WTC11 (cell line): ENCODE results near the gene INF2. TPM values are rescaled to one million over a fixed set of nuclear protein-coding genes. Genes with fewer than 3 reads are reported as not detected.
A peak's percentile ranks its signal among the peaks of the same experiment; 100 is the strongest.

ENCODE experiments used
- ATAC-seq: fragments of 200-7000 bp; cut with Tn5 transposase; 2 replicates; pipeline ENCODE4 v1.10.0; 2021; ENCODE audit warnings: mild to moderate bottlenecking, moderate library complexity
- CTCF ChIA-PET: fragments of 300-600 bp; sonication (Branson Sonifier 250); formaldehyde crosslinking; loops from one replicate; lab custom pipeline; 2021; ENCODE audit warnings: antibody characterized with exemption; lab: Charles Lee
- POLR2A ChIA-PET: fragments of 350-600 bp; sonication (Branson Sonifier 250); formaldehyde crosslinking; loops from one replicate; lab custom pipeline; 2021; ENCODE audit warnings: antibody characterized with exemption; lab: Charles Lee
- DNase-seq: peaks from one replicate; pipeline ENCODE4 v3.0.0; 2021; ENCODE audit warnings: low spot score
- H3K27ac Mint-ChIP-seq: 2 replicates; pipeline ENCODE4 v1.8.0; 2021; ENCODE audit warnings: mixed read lengths
- H3K27me3 Mint-ChIP-seq: 2 replicates; pipeline ENCODE4 v1.8.0; 2021; ENCODE audit warnings: low read depth, mild to moderate bottlenecking, moderate library complexity, mixed read lengths
- H3K36me3 Mint-ChIP-seq: 2 replicates; pipeline ENCODE4 v1.8.0; 2021; ENCODE audit warnings: mixed read lengths
- H3K4me1 Mint-ChIP-seq: 2 replicates; pipeline ENCODE4 v1.8.0; 2022; ENCODE audit warnings: mixed read lengths
- H3K4me3 Mint-ChIP-seq: 2 replicates; pipeline ENCODE4 v1.8.0; 2021; ENCODE audit warnings: mild to moderate bottlenecking, moderate library complexity, mixed read lengths
- H3K9me3 Mint-ChIP-seq: 2 replicates; pipeline ENCODE4 v1.8.0; 2021; ENCODE audit warnings: mixed read lengths
- ATF3 ChIP-seq: sonication (generic); formaldehyde crosslinking; conservative IDR thresholded peaks from 2 replicates; pipeline ENCODE4 v1.8.1; 2022; ENCODE audit warnings: mild to moderate bottlenecking, missing genetic modification reagents
- ESRRA ChIP-seq: sonication (generic); formaldehyde crosslinking; IDR thresholded peaks from 2 replicates; pipeline ENCODE4 v1.8.1; 2022; ENCODE audit warnings: mild to moderate bottlenecking, missing genetic modification reagents, borderline replicate concordance
- GTF2I ChIP-seq: fragments of 250-450 bp; sonication (Bioruptor Pico); conservative IDR thresholded peaks from 2 replicates; pipeline ENCODE4 v1.4.0; 2021; ENCODE audit warnings: mild to moderate bottlenecking
- IRF2 ChIP-seq: sonication (generic); formaldehyde crosslinking; IDR thresholded peaks from 2 replicates; pipeline ENCODE4 v1.8.0; 2022; ENCODE audit warnings: low read depth, missing genetic modification reagents, borderline replicate concordance
- KAT7 ChIP-seq: sonication (generic); formaldehyde crosslinking; IDR thresholded peaks from 2 replicates; pipeline ENCODE4 v1.8.1; 2023; ENCODE audit warnings: missing genetic modification reagents, mild to moderate bottlenecking, borderline replicate concordance
- MAX ChIP-seq: sonication (generic); formaldehyde crosslinking; IDR thresholded peaks from 2 replicates; pipeline ENCODE4 v1.8.0; 2022; ENCODE audit warnings: mild to moderate bottlenecking, missing genetic modification reagents
- MYBL2 ChIP-seq: sonication (generic); formaldehyde crosslinking; IDR thresholded peaks from 2 replicates; pipeline ENCODE4 v1.8.1; 2023; ENCODE audit warnings: mild to moderate bottlenecking, moderate library complexity, missing genetic modification reagents
- NFATC4 ChIP-seq: fragments of 250-450 bp; sonication (Bioruptor Pico); IDR thresholded peaks from 2 replicates; pipeline ENCODE4 v1.9.0; 2021; ENCODE audit warnings: mild to moderate bottlenecking
- NFYB ChIP-seq: sonication (generic); formaldehyde crosslinking; conservative IDR thresholded peaks from 2 replicates; pipeline ENCODE4 v1.8.0; 2022; ENCODE audit warnings: low read depth, missing genetic modification reagents
- NR3C1 ChIP-seq: sonication (generic); formaldehyde crosslinking; conservative IDR thresholded peaks from 2 replicates; pipeline ENCODE4 v1.8.1; 2023; ENCODE audit warnings: low read depth, mild to moderate bottlenecking, missing genetic modification reagents
- PRDM15 ChIP-seq: sonication (generic); formaldehyde crosslinking; IDR thresholded peaks from 2 replicates; pipeline ENCODE4 v1.8.0; 2022; ENCODE audit warnings: missing genetic modification reagents
- TEAD4 ChIP-seq: sonication (generic); formaldehyde crosslinking; IDR thresholded peaks from 2 replicates; pipeline ENCODE4 v1.8.0; 2022; ENCODE audit warnings: mild to moderate bottlenecking, missing genetic modification reagents
- ZNF138 ChIP-seq: sonication (generic); formaldehyde crosslinking; conservative IDR thresholded peaks from 2 replicates; pipeline ENCODE4 v1.8.1; 2022; ENCODE audit warnings: mild to moderate bottlenecking, moderate library complexity, missing genetic modification reagents
- ZNF396 ChIP-seq: fragments of 250-450 bp; sonication (Bioruptor Pico); IDR thresholded peaks from 2 replicates; pipeline ENCODE4 v1.8.0; 2021; ENCODE audit warnings: mild to moderate bottlenecking, moderate library complexity, borderline replicate concordance
- total RNA-seq: library from RNA; stranded (reverse); gene quantifications from 3 replicates; pipeline ENCODE4 v1.2.3, GENCODE V29; 2021
- TF ChIP-seq, protein P1 (sequence below): sonication (generic); formaldehyde crosslinking; IDR thresholded peaks from 2 replicates; pipeline ENCODE4 v1.8.1; 2023; ENCODE audit warnings: mild to moderate bottlenecking, missing genetic modification reagents, borderline replicate concordance
- TF ChIP-seq, protein P2 (sequence below): sonication (generic); formaldehyde crosslinking; IDR thresholded peaks from 2 replicates; pipeline ENCODE4 v1.8.1; 2023; ENCODE audit warnings: mild to moderate bottlenecking, moderate library complexity, missing genetic modification reagents
- TF ChIP-seq, protein P3 (sequence below): sonication (generic); formaldehyde crosslinking; IDR thresholded peaks from 2 replicates; pipeline ENCODE4 v1.8.0; 2023; ENCODE audit warnings: missing genetic modification reagents, mild to moderate bottlenecking, borderline replicate concordance

INF2 gene
- total RNA-seq, 1 experiment from 2014 or later, result 82.4 TPM

DNA sequence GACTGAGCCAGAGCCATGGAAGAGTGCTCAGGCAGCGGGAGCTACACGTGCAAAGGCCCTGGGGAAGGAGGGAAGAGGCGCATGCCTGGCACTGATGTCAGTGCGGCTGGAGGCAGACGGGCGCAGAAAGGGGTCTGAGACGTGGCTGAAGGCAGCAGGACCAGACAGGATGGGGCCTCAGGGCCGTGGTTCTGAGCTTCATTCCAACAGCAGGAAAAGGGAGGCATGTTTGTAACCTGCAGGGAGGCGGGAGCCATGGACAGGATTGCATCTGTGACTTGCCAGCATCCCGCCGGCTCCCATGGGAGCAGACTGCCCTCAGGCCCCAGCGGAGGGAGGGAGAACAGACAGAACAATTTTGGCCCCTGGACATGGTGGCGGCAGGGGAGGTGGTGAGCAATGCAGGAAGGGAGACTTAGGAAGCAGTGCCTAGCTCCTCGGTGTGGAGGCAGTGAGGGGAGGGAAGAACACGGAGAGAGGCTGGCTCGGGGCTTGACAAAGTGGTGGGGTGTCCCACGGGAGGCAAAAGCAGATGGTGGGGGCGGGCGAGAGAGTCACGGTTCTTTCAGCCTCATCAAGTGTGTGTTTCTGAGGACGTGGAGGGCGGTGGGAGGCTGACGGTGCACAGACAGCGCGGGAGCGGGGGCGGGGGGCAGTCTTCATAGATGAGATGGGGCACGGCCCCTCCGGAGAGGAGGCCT, 33.3 kb upstream of the INF2 start:
- Mint-ChIP-seq H3K36me3 (peaks cover 20% of the 10 kb centered on the region), H3K27ac (peak overlapping the region; percentile 45; the same call in 1 of the 2 replicates), H3K4me1 (peaks cover 2% of the 10 kb centered on the region), H3K9me3 (peaks cover 26% of the 10 kb centered on the region), H3K4me3 (no peak overlapping the region), H3K27me3 (peaks cover 36% of the 10 kb centered on the region)
- ChIA-PET CTCF (interaction anchor here (1.1 to 1.5 kb wide), 2 partner anchors 10 to 53 kb away, joined by 3 to 4 read pairs; no protein-coding TSS in a partner anchor), POLR2A (interaction anchor here (1.0 kb wide), 1 partner anchor 10 kb away, joined by 3 read pairs; no protein-coding TSS in a partner anchor)
- DNase-seq, result no peak
- ATAC-seq, result no peak
- TF ChIP-seq MYBL2 (CRISPR knock-in tag), result no peak
- TF ChIP-seq NR3C1 (CRISPR knock-in tag), result no peak
- TF ChIP-seq, protein P1, sequence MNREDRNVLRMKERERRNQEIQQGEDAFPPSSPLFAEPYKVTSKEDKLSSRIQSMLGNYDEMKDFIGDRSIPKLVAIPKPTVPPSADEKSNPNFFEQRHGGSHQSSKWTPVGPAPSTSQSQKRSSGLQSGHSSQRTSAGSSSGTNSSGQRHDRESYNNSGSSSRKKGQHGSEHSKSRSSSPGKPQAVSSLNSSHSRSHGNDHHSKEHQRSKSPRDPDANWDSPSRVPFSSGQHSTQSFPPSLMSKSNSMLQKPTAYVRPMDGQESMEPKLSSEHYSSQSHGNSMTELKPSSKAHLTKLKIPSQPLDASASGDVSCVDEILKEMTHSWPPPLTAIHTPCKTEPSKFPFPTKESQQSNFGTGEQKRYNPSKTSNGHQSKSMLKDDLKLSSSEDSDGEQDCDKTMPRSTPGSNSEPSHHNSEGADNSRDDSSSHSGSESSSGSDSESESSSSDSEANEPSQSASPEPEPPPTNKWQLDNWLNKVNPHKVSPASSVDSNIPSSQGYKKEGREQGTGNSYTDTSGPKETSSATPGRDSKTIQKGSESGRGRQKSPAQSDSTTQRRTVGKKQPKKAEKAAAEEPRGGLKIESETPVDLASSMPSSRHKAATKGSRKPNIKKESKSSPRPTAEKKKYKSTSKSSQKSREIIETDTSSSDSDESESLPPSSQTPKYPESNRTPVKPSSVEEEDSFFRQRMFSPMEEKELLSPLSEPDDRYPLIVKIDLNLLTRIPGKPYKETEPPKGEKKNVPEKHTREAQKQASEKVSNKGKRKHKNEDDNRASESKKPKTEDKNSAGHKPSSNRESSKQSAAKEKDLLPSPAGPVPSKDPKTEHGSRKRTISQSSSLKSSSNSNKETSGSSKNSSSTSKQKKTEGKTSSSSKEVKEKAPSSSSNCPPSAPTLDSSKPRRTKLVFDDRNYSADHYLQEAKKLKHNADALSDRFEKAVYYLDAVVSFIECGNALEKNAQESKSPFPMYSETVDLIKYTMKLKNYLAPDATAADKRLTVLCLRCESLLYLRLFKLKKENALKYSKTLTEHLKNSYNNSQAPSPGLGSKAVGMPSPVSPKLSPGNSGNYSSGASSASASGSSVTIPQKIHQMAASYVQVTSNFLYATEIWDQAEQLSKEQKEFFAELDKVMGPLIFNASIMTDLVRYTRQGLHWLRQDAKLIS, result no peak
- no peak for TF ChIP-seq MAX
- no peak for TF ChIP-seq KAT7 (CRISPR knock-in tag)
- no peak for TF ChIP-seq PRDM15 (CRISPR knock-in tag)
- TF ChIP-seq NFYB (CRISPR knock-in tag), result no peak
- TF ChIP-seq NFATC4 (CRISPR knock-in tag), result no peak
- TF ChIP-seq, protein P2, sequence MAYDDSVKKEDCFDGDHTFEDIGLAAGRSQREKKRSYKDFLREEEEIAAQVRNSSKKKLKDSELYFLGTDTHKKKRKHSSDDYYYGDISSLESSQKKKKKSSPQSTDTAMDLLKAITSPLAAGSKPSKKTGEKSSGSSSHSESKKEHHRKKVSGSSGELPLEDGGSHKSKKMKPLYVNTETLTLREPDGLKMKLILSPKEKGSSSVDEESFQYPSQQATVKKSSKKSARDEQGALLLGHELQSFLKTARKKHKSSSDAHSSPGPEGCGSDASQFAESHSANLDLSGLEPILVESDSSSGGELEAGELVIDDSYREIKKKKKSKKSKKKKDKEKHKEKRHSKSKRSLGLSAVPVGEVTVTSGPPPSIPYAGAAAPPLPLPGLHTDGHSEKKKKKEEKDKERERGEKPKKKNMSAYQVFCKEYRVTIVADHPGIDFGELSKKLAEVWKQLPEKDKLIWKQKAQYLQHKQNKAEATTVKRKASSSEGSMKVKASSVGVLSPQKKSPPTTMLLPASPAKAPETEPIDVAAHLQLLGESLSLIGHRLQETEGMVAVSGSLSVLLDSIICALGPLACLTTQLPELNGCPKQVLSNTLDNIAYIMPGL (CRISPR knock-in tag), result no peak
- TF ChIP-seq IRF2, result no peak
- TF ChIP-seq ZNF138 (CRISPR knock-in tag), result no peak
- no peak for TF ChIP-seq TEAD4 (CRISPR knock-in tag)
- no peak for TF ChIP-seq ZNF396
- no peak for TF ChIP-seq ATF3 (CRISPR knock-in tag)
- TF ChIP-seq ESRRA (CRISPR knock-in tag), result no peak
- TF ChIP-seq GTF2I (CRISPR knock-in tag), result no peak
- TF ChIP-seq, protein P3, sequence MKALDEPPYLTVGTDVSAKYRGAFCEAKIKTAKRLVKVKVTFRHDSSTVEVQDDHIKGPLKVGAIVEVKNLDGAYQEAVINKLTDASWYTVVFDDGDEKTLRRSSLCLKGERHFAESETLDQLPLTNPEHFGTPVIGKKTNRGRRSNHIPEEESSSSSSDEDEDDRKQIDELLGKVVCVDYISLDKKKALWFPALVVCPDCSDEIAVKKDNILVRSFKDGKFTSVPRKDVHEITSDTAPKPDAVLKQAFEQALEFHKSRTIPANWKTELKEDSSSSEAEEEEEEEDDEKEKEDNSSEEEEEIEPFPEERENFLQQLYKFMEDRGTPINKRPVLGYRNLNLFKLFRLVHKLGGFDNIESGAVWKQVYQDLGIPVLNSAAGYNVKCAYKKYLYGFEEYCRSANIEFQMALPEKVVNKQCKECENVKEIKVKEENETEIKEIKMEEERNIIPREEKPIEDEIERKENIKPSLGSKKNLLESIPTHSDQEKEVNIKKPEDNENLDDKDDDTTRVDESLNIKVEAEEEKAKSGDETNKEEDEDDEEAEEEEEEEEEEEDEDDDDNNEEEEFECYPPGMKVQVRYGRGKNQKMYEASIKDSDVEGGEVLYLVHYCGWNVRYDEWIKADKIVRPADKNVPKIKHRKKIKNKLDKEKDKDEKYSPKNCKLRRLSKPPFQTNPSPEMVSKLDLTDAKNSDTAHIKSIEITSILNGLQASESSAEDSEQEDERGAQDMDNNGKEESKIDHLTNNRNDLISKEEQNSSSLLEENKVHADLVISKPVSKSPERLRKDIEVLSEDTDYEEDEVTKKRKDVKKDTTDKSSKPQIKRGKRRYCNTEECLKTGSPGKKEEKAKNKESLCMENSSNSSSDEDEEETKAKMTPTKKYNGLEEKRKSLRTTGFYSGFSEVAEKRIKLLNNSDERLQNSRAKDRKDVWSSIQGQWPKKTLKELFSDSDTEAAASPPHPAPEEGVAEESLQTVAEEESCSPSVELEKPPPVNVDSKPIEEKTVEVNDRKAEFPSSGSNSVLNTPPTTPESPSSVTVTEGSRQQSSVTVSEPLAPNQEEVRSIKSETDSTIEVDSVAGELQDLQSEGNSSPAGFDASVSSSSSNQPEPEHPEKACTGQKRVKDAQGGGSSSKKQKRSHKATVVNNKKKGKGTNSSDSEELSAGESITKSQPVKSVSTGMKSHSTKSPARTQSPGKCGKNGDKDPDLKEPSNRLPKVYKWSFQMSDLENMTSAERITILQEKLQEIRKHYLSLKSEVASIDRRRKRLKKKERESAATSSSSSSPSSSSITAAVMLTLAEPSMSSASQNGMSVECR, result no peak
